OCI-LY7 (cell line): ENCODE measurements around the gene CRYBB3. TPM values are rescaled to one million over a fixed set of nuclear protein-coding genes. Genes with fewer than 3 reads are reported as not detected.
"Not testable (repeated sequence)": the region's sequence is repeated elsewhere in the genome, so short reads cannot be mapped to it uniquely, and the experiment has no call there.

ENCODE experiments used
- BruUV-seq: library from RNA; stranded (reverse); fragments of 400-500 nt; replicated peaks from 2 replicates; lab custom pipeline; 2021; lab: Mats Ljungman, UMichigan
- CTCF ChIA-PET: fragments of 300-600 bp; sonication (Branson Sonifier 250); formaldehyde crosslinking; loops from one replicate; lab custom pipeline; 2022; ENCODE audit warnings: antibody characterized with exemption; ENCODE audit not compliant: unreplicated experiment; lab: Charles Lee
- POLR2A ChIA-PET: fragments of 300-600 bp; sonication (Branson Sonifier 250); formaldehyde crosslinking; loops from one replicate; lab custom pipeline; 2022; ENCODE audit warnings: antibody characterized with exemption; lab: Charles Lee
- DNase-seq: peaks from one replicate; pipeline ENCODE4 v3.0.0-alpha.2; 2015; ENCODE audit warnings: low spot score
- H2AFZ ChIP-seq: fragments of 200-600 bp; sonication (generic), shearing (Covaris generic); 2 replicates; pipeline ENCODE4 v1.6.1; 2014; ENCODE audit warnings: mild to moderate bottlenecking, antibody characterized with exemption, low read length, moderate library complexity
- H3K27ac ChIP-seq: fragments of 200-600 bp; sonication (generic); 2 replicates; pipeline ENCODE4 v1.5.1; 2014; ENCODE audit warnings: mixed run types, low read depth, mild to moderate bottlenecking, moderate library complexity, low read length, inconsistent platforms; ENCODE audit not compliant: poor library complexity, severe bottlenecking
- H3K36me3 ChIP-seq: fragments of 200-600 bp; sonication (generic); 2 replicates; pipeline ENCODE4 v1.6.1; 2014; ENCODE audit warnings: mild to moderate bottlenecking, antibody characterized with exemption, low read length, moderate library complexity, mixed read lengths; ENCODE audit not compliant: insufficient read depth
- H3K4me1 ChIP-seq: fragments of 200-600 bp; sonication (generic); 2 replicates; pipeline ENCODE4 v1.5.1; 2014; ENCODE audit warnings: mild to moderate bottlenecking, low read length; ENCODE audit not compliant: insufficient read depth, poor library complexity, severe bottlenecking
- H3K4me2 ChIP-seq: fragments of 200-600 bp; sonication (generic); 2 replicates; pipeline ENCODE4 v1.6.1; 2014; ENCODE audit warnings: mild to moderate bottlenecking, low read length
- H3K4me3 ChIP-seq: fragments of 200-600 bp; sonication (generic); 2 replicates; pipeline ENCODE4 v1.5.1; 2014; ENCODE audit warnings: mild to moderate bottlenecking, low read depth, low read length; ENCODE audit not compliant: poor library complexity, severe bottlenecking
- H3K79me2 ChIP-seq: fragments of 200-600 bp; sonication (generic); 2 replicates; pipeline ENCODE4 v1.6.1; 2016; ENCODE audit warnings: low read depth, mild to moderate bottlenecking, low read length, moderate library complexity, mixed read lengths; ENCODE audit not compliant: insufficient read depth
- H3K9me2 ChIP-seq: fragments of 200-600 bp; sonication (generic); 2 replicates; pipeline ENCODE4 v1.6.1; 2016; ENCODE audit warnings: mild to moderate bottlenecking, low read length, mixed read lengths; ENCODE audit not compliant: insufficient read depth
- H3K9me3 ChIP-seq: fragments of 200-600 bp; sonication (generic); 2 replicates; pipeline ENCODE4 v1.6.1; 2014; ENCODE audit warnings: mild to moderate bottlenecking, mixed run types, low read length, mixed read lengths
- H4K20me1 ChIP-seq: fragments of 200-600 bp; sonication (generic); 2 replicates; pipeline ENCODE4 v1.6.1; 2014; ENCODE audit warnings: mild to moderate bottlenecking, antibody characterized with exemption, low read length, moderate library complexity, mixed read lengths; ENCODE audit not compliant: insufficient read depth
- EZH2phosphoT487 ChIP-seq: fragments of 200-600 bp; sonication (generic); IDR thresholded peaks from 2 replicates; pipeline ENCODE4 v1.6.1; 2018; ENCODE audit warnings: low read depth, borderline replicate concordance, mild to moderate bottlenecking, mixed run types, antibody characterized with exemption, low read length, moderate library complexity, mixed read lengths
- intact Hi-C: fragments of 100-400 bp; cut with micrococcal nuclease; formaldehyde crosslinking; loops from one replicate; pipeline ENCODE4 v1.10.0; 2022; ENCODE audit not compliant: unreplicated experiment
- total RNA-seq, 2 experiments: library from RNA; depleted of rRNA in 1 of 2; stranded (reverse); fragments of >200 nt in 1 of 2; shearing (Covaris generic) in 1 of 2; gene quantifications; 2 replicates each; pipeline ENCODE4 v1.2.3, GENCODE V29; 2014 to 2022
- TF ChIP-seq, protein P1 (sequence below): fragments of 200-600 bp; sonication (generic); conservative IDR thresholded peaks from 2 replicates; pipeline ENCODE4 v1.5.1; 2014; ENCODE audit warnings: mild to moderate bottlenecking, antibody characterized with exemption, low read length, moderate library complexity, mixed read lengths

Gene CRYBB3
- total RNA-seq, 2 experiments from 2014 or later, result not detected

DNA sequence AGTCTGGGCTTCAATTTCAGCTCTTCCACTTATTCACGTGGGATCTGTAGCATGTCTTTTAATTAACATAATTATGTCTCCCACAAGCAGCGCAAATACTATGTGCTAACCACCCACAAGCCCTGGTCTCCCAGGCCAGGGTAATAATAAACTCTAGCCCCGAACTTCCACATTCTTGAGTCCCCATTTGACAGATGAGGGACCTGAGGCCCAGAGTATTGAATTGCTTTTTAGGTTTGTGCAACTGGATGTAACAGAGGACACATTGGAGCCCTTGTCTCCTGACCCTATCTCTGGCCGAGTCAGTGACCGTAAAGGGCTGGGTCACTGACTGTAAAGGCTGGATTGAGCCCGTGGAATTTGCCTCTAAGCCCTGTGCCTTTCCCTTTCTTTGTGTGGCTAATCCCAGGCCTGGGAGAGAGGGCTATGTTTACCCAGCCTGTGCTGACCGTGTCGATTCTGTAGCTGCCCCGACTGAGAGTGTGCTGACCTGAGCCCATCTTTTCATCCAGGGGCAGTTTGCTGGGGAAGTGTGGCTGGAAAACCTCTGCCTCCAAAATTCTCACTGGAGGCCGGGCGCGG is 23.7 kb downstream of the CRYBB3 start:
- DNase-seq, result no peak
- Histone ChIP-seq H3K27ac (no peak overlapping the region), H3K36me3 (no peaks in the 10 kb centered on the region), H3K79me2 (no peaks in the 10 kb centered on the region), H3K9me2 (no peaks in the 10 kb centered on the region), H2AFZ (no peak overlapping the region), H3K4me1 (no peaks in the 10 kb centered on the region), H3K4me2 (no peak overlapping the region), H4K20me1 (no peaks in the 10 kb centered on the region), H3K9me3 (no peaks in the 10 kb centered on the region), H3K4me3 (no peak overlapping the region)
- CTCF ChIA-PET, result no interaction called here
- intact Hi-C loops, result no loop called here
- POLR2A ChIA-PET, result no interaction called here
- no peak for TF ChIP-seq EZH2phosphoT487
- TF ChIP-seq, protein P1, sequence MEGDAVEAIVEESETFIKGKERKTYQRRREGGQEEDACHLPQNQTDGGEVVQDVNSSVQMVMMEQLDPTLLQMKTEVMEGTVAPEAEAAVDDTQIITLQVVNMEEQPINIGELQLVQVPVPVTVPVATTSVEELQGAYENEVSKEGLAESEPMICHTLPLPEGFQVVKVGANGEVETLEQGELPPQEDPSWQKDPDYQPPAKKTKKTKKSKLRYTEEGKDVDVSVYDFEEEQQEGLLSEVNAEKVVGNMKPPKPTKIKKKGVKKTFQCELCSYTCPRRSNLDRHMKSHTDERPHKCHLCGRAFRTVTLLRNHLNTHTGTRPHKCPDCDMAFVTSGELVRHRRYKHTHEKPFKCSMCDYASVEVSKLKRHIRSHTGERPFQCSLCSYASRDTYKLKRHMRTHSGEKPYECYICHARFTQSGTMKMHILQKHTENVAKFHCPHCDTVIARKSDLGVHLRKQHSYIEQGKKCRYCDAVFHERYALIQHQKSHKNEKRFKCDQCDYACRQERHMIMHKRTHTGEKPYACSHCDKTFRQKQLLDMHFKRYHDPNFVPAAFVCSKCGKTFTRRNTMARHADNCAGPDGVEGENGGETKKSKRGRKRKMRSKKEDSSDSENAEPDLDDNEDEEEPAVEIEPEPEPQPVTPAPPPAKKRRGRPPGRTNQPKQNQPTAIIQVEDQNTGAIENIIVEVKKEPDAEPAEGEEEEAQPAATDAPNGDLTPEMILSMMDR, result no peak
- no TSS peak for BruUV-seq

DNA sequence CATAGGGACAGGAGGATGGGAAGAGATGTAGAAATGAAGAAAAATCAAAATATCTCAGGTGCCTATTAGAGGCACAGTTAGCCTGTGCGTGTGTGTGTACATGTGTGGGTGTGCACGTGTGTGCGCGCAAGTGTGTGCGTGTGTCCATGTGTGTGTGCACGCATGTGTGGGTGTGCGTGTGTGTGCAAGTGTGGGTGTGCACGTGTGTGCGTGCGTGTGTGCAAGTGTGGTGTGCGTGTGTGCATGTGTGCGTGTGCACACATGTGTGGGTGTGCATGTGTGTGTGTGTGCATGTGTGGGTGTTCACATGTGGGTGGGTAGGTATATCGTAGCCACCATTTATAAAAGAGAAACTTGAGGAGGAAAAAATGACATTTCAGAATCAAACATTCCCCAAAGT is 29.2 kb downstream of the CRYBB3 start:
- Histone ChIP-seq H3K79me2 (no peaks in the 10 kb centered on the region), H3K9me2 (no peaks in the 10 kb centered on the region), H3K4me1 (no peaks in the 10 kb centered on the region), H3K4me3 (no peak overlapping the region), H3K27ac (no peak overlapping the region), H3K9me3 (no peaks in the 10 kb centered on the region), H2AFZ (no peak overlapping the region), H3K4me2 (no peak overlapping the region), H3K36me3 (no peaks in the 10 kb centered on the region), H4K20me1 (no peaks in the 10 kb centered on the region)
- TF ChIP-seq EZH2phosphoT487, result no peak
- TF ChIP-seq, protein P1, result no peak
- POLR2A ChIA-PET, result no interaction called here
- intact Hi-C loops, result no loop called here
- no peak for DNase-seq
- BruUV-seq, result no TSS peak
- CTCF ChIA-PET, result no interaction called here

DNA sequence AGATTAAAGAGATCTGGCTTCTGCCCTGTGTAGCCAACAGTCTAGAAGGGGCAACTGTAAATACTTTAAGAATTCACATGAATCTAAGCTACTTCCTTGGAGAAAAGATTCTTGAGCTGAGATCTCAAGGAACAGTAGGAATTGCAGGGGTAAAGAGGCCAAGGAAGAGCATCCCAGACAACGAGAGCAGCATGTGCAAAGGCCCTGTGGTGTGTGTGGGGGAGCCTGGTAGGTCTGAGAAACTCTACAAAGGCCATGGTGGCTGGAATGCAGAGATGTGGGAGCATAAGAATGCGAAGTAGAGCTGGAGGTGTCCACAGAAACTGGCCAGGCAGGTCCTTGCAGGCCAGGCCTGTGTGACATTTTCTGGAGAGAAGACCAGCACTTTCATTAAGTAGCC is 31.1 kb downstream of the CRYBB3 start:
- H2AFZ ChIP-seq, H4K20me1 ChIP-seq, POLR2A ChIA-PET, H3K9me3 ChIP-seq, H3K9me2 ChIP-seq, DNase-seq, intact Hi-C loops, H3K36me3 ChIP-seq, H3K4me3 ChIP-seq, H3K4me2 ChIP-seq, H3K79me2 ChIP-seq, CTCF ChIA-PET, BruUV-seq, H3K27ac ChIP-seq, H3K4me1 ChIP-seq: not testable (repeated sequence)
